Hepatocyte (in vitro differentiated cells): ENCODE results near the gene ARID5A. TPM values are rescaled to one million over a fixed set of nuclear protein-coding genes. Genes with fewer than 3 reads are reported as not detected.

Experiments
- DNase-seq: peaks from one replicate; pipeline ENCODE4 v3.0.0-alpha.2; 2016; ENCODE audit warnings: low spot score
- H2AFZ ChIP-seq: fragments of 200-600 bp; sonication (generic); 2 replicates; pipeline ENCODE4 v1.6.0; 2016; ENCODE audit warnings: antibody characterized with exemption, mild to moderate bottlenecking
- H3K27ac ChIP-seq: fragments of 200-600 bp; sonication (generic); 2 replicates; pipeline ENCODE4 v1.5.1; 2016; ENCODE audit warnings: mild to moderate bottlenecking
- H3K27me3 ChIP-seq: fragments of 200-600 bp; sonication (generic); 2 replicates; pipeline ENCODE4 v1.6.1; 2016
- H3K36me3 ChIP-seq: fragments of 200-600 bp; sonication (generic); replicated peaks from 2 replicates; pipeline ENCODE4 v1.5.1; 2016; ENCODE audit warnings: low read depth; ENCODE audit not compliant: insufficient read depth
- H3K4me1 ChIP-seq: fragments of 200-600 bp; sonication (generic); 2 replicates; pipeline ENCODE4 v1.5.1; 2016; ENCODE audit warnings: mild to moderate bottlenecking, moderate library complexity; ENCODE audit not compliant: insufficient read depth
- H3K4me2 ChIP-seq: fragments of 200-600 bp; sonication (generic); 2 replicates; pipeline ENCODE4 v1.6.0; 2016
- H3K4me3 ChIP-seq: fragments of 200-600 bp; sonication (generic); 2 replicates; pipeline ENCODE4 v1.5.1; 2016; ENCODE audit warnings: mild to moderate bottlenecking
- H3K79me2 ChIP-seq: fragments of 200-600 bp; sonication (generic); 2 replicates; pipeline ENCODE4 v1.6.0; 2017; ENCODE audit warnings: mild to moderate bottlenecking
- H3K9me2 ChIP-seq: fragments of 200-600 bp; sonication (generic); replicated peaks from 2 replicates; pipeline ENCODE4 v1.6.0; 2017; ENCODE audit warnings: mild to moderate bottlenecking; ENCODE audit not compliant: insufficient read depth
- H3K9me3 ChIP-seq: fragments of 200-600 bp; sonication (generic); 2 replicates; pipeline ENCODE4 v1.5.1; 2016; ENCODE audit warnings: low read depth, mild to moderate bottlenecking
- H4K20me1 ChIP-seq: fragments of 200-600 bp; sonication (generic); 2 replicates; pipeline ENCODE4 v1.6.0; 2016; ENCODE audit warnings: mild to moderate bottlenecking; ENCODE audit not compliant: insufficient read depth, poor library complexity, severe bottlenecking
- EZH2 ChIP-seq: fragments of 200-600 bp; sonication (generic); IDR thresholded peaks from 2 replicates; pipeline ENCODE4 v1.6.1; 2016; ENCODE audit warnings: antibody characterized with exemption, mild to moderate bottlenecking, borderline replicate concordance
- EZH2phosphoT487 ChIP-seq: fragments of 200-600 bp; sonication (generic); IDR thresholded peaks from one replicate; pipeline ENCODE4 v1.6.1; 2018; ENCODE audit warnings: antibody characterized with exemption, mild to moderate bottlenecking, low read depth, moderate library complexity; ENCODE audit not compliant: unreplicated experiment, severe bottlenecking
- WGBS: methylation state at CpG from one replicate; pipeline ENCODE4 v1.1.6; 2016; ENCODE audit warnings: low lambda C conversion rate; ENCODE audit errors: missing lambda C conversion rate; 5-methylcytosine and 5-hydroxymethylcytosine counted together
- polyA plus RNA-seq: library from polyadenylated mRNA; unstranded; fragments of >200 nt; fragmentation: Nextera tagmentation; extraction: Ambion mirVana; gene quantifications from 2 replicates; pipeline ENCODE4 v1.2.1, GENCODE V29; 2016
- total RNA-seq: library from RNA; depleted of rRNA; stranded (reverse); fragments of >200 nt; gene quantifications from 2 replicates; pipeline ENCODE4 v1.2.3, GENCODE V29; 2014
- TF ChIP-seq, protein P1 (sequence below): fragments of 200-600 bp; sonication (generic); IDR thresholded peaks from 2 replicates; pipeline ENCODE4 v1.5.1; 2016; ENCODE audit warnings: antibody characterized with exemption, mild to moderate bottlenecking; ENCODE audit not compliant: poor library complexity

The ARID5A gene
- total and polyA plus RNA-seq, 2 experiments from 2014 or later: 6.9 to 13.3 TPM

DNA sequence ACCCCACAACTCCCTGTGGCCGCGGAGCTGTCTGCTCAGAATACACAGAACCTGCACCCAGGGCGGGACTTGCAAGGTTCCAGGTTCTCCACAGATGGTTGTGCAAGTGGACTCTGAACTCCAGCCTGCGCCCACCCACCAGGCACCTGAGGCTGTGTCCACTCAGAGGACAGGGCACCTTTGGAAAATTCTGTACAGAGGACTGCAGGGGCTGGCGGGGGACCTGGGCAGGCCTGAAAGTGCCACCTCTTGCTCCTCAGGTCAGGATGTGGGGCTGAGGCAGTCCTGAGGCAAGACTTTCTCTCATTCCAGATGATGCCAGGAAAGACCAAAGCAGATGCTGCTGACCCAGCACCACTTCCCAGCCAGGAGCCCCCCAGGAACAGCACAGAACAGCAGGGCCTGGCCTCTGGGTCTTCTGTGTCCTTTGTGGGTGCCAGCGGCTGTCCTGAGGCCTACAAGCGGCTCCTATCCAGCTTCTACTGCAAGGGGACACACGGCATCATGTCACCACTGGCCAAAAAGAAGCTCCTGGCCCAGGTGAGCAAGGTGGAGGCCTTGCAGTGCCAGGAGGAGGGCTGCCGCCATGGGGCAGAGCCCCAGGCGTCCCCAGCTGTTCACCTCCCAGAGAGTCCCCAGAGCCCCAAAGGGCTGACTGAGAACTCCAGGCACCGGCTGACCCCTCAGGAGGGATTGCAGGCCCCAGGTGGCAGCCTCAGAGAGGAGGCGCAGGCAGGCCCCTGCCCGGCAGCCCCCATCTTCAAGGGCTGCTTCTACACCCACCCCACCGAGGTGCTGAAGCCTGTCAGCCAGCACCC is 14.4 kb downstream of the ARID5A start:
- no peaks in the 10 kb centered on the region for H3K4me1 ChIP-seq

DNA sequence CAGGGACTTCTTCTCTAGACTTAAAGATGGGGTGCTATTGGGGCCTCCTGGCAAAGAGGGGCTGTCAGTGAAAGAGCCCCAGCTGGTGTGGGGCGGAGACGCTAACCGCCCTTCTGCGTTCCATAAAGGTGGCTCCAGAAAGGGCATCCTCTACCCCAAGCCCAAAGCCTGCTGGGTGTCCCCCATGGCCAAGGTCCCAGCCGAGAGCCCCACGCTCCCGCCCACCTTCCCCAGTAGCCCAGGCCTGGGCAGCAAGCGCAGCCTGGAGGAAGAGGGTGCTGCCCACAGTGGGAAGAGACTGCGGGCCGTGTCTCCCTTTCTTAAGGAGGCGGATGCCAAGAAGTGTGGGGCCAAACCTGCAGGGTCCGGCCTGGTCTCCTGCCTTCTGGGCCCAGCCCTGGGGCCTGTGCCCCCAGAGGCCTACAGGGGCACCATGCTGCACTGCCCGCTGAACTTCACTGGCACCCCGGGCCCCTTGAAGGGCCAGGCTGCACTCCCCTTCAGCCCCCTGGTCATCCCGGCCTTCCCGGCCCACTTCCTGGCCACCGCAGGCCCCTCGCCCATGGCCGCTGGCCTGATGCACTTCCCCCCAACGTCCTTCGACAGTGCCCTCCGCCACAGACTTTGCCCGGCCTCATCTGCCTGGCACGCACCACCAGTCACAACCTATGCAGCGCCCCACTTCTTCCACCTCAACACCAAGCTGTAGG is 15.2 kb downstream of the ARID5A start:
- no peak overlapping the region for H2AFZ ChIP-seq
- no peaks in the 10 kb centered on the region for H3K9me3 ChIP-seq
- H3K4me2 ChIP-seq: no peak overlapping the region
- no peaks in the 10 kb centered on the region for H3K9me2 ChIP-seq
- 99% methylated on average over 25 of the region's 25 CpGs for WGBS
- no peaks in the 10 kb centered on the region for H4K20me1 ChIP-seq
- H3K4me3 ChIP-seq: no peak overlapping the region
- DNase-seq: no peak
- no peak for TF ChIP-seq EZH2
- TF ChIP-seq, protein P1, sequence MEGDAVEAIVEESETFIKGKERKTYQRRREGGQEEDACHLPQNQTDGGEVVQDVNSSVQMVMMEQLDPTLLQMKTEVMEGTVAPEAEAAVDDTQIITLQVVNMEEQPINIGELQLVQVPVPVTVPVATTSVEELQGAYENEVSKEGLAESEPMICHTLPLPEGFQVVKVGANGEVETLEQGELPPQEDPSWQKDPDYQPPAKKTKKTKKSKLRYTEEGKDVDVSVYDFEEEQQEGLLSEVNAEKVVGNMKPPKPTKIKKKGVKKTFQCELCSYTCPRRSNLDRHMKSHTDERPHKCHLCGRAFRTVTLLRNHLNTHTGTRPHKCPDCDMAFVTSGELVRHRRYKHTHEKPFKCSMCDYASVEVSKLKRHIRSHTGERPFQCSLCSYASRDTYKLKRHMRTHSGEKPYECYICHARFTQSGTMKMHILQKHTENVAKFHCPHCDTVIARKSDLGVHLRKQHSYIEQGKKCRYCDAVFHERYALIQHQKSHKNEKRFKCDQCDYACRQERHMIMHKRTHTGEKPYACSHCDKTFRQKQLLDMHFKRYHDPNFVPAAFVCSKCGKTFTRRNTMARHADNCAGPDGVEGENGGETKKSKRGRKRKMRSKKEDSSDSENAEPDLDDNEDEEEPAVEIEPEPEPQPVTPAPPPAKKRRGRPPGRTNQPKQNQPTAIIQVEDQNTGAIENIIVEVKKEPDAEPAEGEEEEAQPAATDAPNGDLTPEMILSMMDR: no peak
- no peak for TF ChIP-seq EZH2phosphoT487
- H3K27ac ChIP-seq: no peak overlapping the region
- H3K4me1 ChIP-seq: no peaks in the 10 kb centered on the region
- no peaks in the 10 kb centered on the region for H3K36me3 ChIP-seq
- H3K27me3 ChIP-seq: no peaks in the 10 kb centered on the region
- no peaks in the 10 kb centered on the region for H3K79me2 ChIP-seq

More for the DNA sequence above, 14.4 kb downstream of the ARID5A start:
- Histone ChIP-seq H4K20me1 (no peaks in the 10 kb centered on the region), H3K4me2 (no peak overlapping the region), H3K9me3 (no peaks in the 10 kb centered on the region), H3K9me2 (no peaks in the 10 kb centered on the region), H3K36me3 (no peaks in the 10 kb centered on the region), H3K4me3 (no peak overlapping the region), H3K79me2 (no peaks in the 10 kb centered on the region), H3K27ac (no peak overlapping the region), H3K27me3 (no peaks in the 10 kb centered on the region), H2AFZ (no peak overlapping the region)
- no peak for DNase-seq
- no peak for TF ChIP-seq EZH2phosphoT487
- no peak for TF ChIP-seq EZH2
- TF ChIP-seq, protein P1: no peak
- WGBS: 95% methylated on average over 14 of the region's 14 CpGs

DNA sequence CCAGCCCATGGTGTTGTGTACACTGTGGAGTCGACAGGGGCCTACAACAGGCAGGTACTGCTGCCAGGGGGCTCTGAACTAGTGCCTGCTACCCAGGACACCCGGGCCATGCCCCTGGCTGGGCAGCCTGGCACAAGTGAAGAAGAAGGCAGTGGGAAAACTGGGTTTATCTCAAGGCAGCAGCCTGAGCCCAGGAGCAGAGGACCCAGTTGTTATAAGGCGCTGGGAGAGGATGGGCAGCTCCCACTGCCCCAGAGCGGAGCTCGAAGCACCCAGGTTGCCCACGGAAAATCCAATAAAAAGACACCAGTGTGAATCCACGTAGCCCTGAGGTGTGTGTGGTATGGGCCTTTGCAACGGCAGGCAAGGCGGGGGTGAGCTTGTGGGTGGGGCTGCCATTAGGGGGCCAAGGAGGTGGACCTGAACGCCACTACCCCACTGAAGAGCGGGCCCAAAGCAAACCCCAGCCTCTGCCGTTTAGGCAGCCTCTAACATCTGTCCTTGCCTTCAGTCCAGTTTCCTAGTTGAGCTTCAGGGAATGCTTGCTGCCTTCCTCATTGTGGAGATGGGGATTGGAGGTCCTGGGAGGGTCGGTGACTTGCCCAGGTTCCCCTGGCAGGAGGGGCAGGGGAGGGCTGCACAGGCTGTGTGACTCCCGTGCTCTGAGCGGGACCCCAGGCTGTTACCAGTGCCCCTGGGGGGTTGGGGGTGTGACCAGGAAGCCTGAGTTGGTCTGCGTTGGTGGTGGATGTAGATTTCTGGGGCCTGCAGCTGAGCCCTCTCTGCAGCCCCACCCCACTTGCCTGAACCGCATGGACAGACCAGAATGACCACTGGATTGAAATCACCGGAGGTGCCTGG is 16.0 kb downstream of the ARID5A start:
- TF ChIP-seq, protein P1: no peak
- TF ChIP-seq EZH2 (no peak), EZH2phosphoT487 (no peak)
- Histone ChIP-seq H3K27ac (no peak overlapping the region), H3K27me3 (no peaks in the 10 kb centered on the region), H3K4me2 (no peak overlapping the region), H3K79me2 (no peaks in the 10 kb centered on the region), H4K20me1 (no peaks in the 10 kb centered on the region), H3K4me1 (no peaks in the 10 kb centered on the region), H3K4me3 (no peak overlapping the region), H3K9me2 (no peaks in the 10 kb centered on the region), H2AFZ (no peak overlapping the region), H3K36me3 (no peaks in the 10 kb centered on the region), H3K9me3 (no peaks in the 10 kb centered on the region)
- WGBS: 91% methylated on average over 18 of the region's 18 CpGs
- no peak for DNase-seq
